Vagina (tissue), 2 donors: ENCODE measurements around the gene TOMM40.
"Not testable (repeated sequence)": the region's sequence is repeated elsewhere in the genome, so short reads cannot be mapped to it uniquely, and the experiment has no call there.

Source experiments
- CTCF ChIP-seq, 3 experiments: fragments of 450-650 bp in 2 of 3; fragments of 200-600 bp in 1 of 3; sonication (generic) in 1 of 3; IDR thresholded peaks; one replicate each; pipeline ENCODE4 v1.5.1; 2017 to 2019; ENCODE audit warnings: antibody characterized with exemption in 3 of 3, mild to moderate bottlenecking in 2 of 3, moderate library complexity in 2 of 3
- POLR2A ChIP-seq, 2 donors: fragments of 450-650 bp; IDR thresholded peaks; one replicate each; pipeline ENCODE4 v1.6.1; 2017; ENCODE audit warnings: antibody characterized with exemption in 2 of 2, mild to moderate bottlenecking in 2 of 2, moderate library complexity in 2 of 2
- POLR2AphosphoS5 ChIP-seq, 2 donors: sonication (generic); formaldehyde crosslinking; IDR thresholded peaks; one replicate each; pipeline ENCODE4 v1.9.0; 2017; ENCODE audit warnings: antibody characterized with exemption in 2 of 2, mild to moderate bottlenecking in 2 of 2, low read depth in 1 of 2; ENCODE audit not compliant: insufficient read depth in 1 of 2

- TF ChIP-seq CTCF (IDR thresholded peaks at IDR 0.05); POLR2A (IDR thresholded peaks at IDR 0.05); POLR2AphosphoS5 (IDR thresholded peaks at IDR 0.05; ENCODE audit: insufficient read depth in 1 of 2, low read depth in 1 of 2): not testable (repeated sequence)
Measured at GRCh38 chr19:44926245-44927077, 35.4 kb downstream of the TOMM40 start.
